Measurements from ENCODE around the gene UPP1. TPM values are rescaled to one million over a fixed set of nuclear protein-coding genes. Genes with fewer than 3 reads are reported as not detected.

The UPP1 gene
- total and polyA plus RNA-seq, 2 donors (not counting 1 experiment from before 2014, with no cell fraction given) = 5.8 to 8.0 TPM

DNA sequence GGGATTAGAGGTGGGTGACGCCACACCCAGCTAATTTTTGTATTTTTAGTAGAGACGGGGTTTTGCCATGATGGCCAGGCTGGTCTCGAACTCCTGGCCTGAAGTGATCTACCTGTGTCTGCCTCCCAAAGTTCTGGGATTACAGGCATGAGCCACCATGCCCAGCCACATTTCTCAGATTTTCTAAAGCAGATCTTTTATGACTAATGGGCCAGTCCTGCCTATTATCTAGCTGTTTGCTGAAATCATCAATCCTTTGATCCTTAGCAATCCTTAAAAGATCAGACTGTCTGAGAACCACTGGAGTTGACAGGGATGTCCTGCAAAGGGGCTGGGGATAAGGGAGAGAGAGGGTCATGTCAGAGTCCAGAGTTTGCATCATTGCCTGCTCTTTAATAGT is 61.0 kb downstream of the UPP1 start:
- DNase-seq (no peak), ATAC-seq (ENCODE audit: low read depth) (no peak)
- Histone ChIP-seq H3K79me2 (ENCODE audit: control insufficient read depth, insufficient read depth, low read length) (no peaks in the 10 kb centered on the region), H3K9ac (ENCODE audit: low read length) (no peak overlapping the region), H3K4me1 (ENCODE audit: control insufficient read depth in 2 of 2, insufficient read depth in 2 of 2, low read length in 2 of 2) (no peaks in the 10 kb centered on the region), H3K36me3 (replicated peaks in 1 of 2; ENCODE audit: control extremely low read depth in 1 of 2, control insufficient read depth in 1 of 2, extremely low read depth in 1 of 2, insufficient read depth in 2 of 2, low read length in 1 of 2) (no peaks in the 10 kb centered on the region), H3K9me3 (ENCODE audit: control extremely low read depth in 1 of 3, control insufficient read depth in 2 of 3, insufficient read depth in 1 of 3, low read length in 2 of 3) (peaks cover 0 to 5% (median 0%) of the 10 kb centered on the region in 3 donors), H4K20me1 (ENCODE audit: control insufficient read depth, insufficient read depth, low read length, poor library complexity, severe bottlenecking) (no peaks in the 10 kb centered on the region), H3K4me2 (replicated peaks; ENCODE audit: low read depth, low read length, poor library complexity, severe bottlenecking) (no peak overlapping the region), H3K4me3 (ENCODE audit: control extremely low read depth in 1 of 5, extremely low read depth in 1 of 5, insufficient read depth in 1 of 5, low read depth in 2 of 5, low read length in 4 of 5) (no peak overlapping the region), H3K27me3 (replicated peaks in 1 of 4; ENCODE audit: control extremely low read depth in 1 of 4, control insufficient read depth in 3 of 4, insufficient read depth in 4 of 4, low read length in 3 of 4) (peaks cover 0 to under 1% (median 0%) of the 10 kb centered on the region in 4 experiments), H2AFZ (ENCODE audit: insufficient read depth, low read depth, low read length, poor library complexity, severe bottlenecking) (no peak overlapping the region), H3K27ac (ENCODE audit: low read length in 2 of 2) (no peak overlapping the region)
- intact Hi-C loops (cut with micrococcal nuclease) = no loop called here
- POLR2A ChIA-PET = no interaction called here
- Mint-ChIP-seq H3K27ac (no peak overlapping the region), H3K4me3 (no peak overlapping the region), H3K4me1 (no peaks in the 10 kb centered on the region), H3K27me3 (peaks cover 30% of the 10 kb centered on the region), H3K9me3 (ENCODE audit: insufficient read depth) (no peaks in the 10 kb centered on the region)
- CTCF ChIA-PET = no interaction called here
- WGBS (ENCODE audit: insufficient coverage) = 100% methylated on average over 3 of the region's 3 CpGs
- TF ChIP-seq, protein P1, sequence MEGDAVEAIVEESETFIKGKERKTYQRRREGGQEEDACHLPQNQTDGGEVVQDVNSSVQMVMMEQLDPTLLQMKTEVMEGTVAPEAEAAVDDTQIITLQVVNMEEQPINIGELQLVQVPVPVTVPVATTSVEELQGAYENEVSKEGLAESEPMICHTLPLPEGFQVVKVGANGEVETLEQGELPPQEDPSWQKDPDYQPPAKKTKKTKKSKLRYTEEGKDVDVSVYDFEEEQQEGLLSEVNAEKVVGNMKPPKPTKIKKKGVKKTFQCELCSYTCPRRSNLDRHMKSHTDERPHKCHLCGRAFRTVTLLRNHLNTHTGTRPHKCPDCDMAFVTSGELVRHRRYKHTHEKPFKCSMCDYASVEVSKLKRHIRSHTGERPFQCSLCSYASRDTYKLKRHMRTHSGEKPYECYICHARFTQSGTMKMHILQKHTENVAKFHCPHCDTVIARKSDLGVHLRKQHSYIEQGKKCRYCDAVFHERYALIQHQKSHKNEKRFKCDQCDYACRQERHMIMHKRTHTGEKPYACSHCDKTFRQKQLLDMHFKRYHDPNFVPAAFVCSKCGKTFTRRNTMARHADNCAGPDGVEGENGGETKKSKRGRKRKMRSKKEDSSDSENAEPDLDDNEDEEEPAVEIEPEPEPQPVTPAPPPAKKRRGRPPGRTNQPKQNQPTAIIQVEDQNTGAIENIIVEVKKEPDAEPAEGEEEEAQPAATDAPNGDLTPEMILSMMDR (IDR thresholded peaks at IDR 0.05) = no peak
- no peak for TF ChIP-seq EZH2 (IDR thresholded peaks at IDR 0.05; ENCODE audit: borderline replicate concordance, insufficient read depth, low read depth, low read length, poor library complexity, severe bottlenecking)

DNA sequence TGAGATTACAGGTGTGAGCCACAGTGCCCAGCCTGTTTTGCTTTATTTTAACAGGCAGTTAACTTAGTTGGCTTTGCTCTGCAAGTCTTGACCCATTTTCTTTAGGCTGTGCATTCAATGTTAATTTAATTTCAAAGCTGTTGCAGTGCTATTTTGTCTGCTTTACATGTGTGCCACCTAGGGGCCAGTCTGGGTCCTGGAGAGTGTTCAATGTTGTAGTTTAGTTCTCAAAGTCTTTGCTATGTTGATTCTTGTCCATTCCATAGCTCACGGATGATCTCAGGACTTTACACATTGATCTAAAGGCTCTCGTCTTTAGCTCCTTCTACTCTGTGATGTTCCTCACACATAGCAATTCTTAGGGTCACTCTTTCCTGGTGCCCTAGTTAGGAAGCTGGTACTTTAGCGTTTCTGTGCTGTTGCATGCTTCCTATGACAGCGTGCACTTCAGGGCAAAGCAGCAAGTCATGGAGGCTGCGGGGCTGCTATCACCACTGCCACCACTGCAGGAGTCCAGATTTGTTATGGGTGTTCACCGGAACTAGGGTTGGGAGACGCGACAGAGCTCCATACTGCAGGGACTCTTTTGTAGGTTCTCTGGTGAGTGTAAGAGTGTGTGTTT is 65.8 kb downstream of the UPP1 start:
- Mint-ChIP-seq H3K27me3 (peaks cover 33% of the 10 kb centered on the region), H3K4me1 (no peaks in the 10 kb centered on the region), H3K9me3 (ENCODE audit: insufficient read depth) (no peaks in the 10 kb centered on the region), H3K4me3 (no peak overlapping the region), H3K27ac (no peak overlapping the region)
- no peak overlapping the region for H3K4me3 ChIP-seq (ENCODE audit: control extremely low read depth in 1 of 5, extremely low read depth in 1 of 5, insufficient read depth in 1 of 5, low read depth in 2 of 5, low read length in 4 of 5)
- H3K27me3 ChIP-seq (replicated peaks in 1 of 4; ENCODE audit: control extremely low read depth in 1 of 4, control insufficient read depth in 3 of 4, insufficient read depth in 4 of 4, low read length in 3 of 4) = peaks cover 0 to 3% (median 1%) of the 10 kb centered on the region in 4 experiments
- no peaks in the 10 kb centered on the region for H4K20me1 ChIP-seq (ENCODE audit: control insufficient read depth, insufficient read depth, low read length, poor library complexity, severe bottlenecking)
- peaks cover 0 to 5% (median 0%) of the 10 kb centered on the region in 3 donors for H3K9me3 ChIP-seq (ENCODE audit: control extremely low read depth in 1 of 3, control insufficient read depth in 2 of 3, insufficient read depth in 1 of 3, low read length in 2 of 3)
- ChIA-PET POLR2A (no interaction called here), CTCF (interaction anchor here (0.9 to 1.1 kb wide), 3 partner anchors 163 to 211 kb away, joined by 3 to 4 read pairs (median 3); no protein-coding TSS in a partner anchor)
- no peaks in the 10 kb centered on the region for H3K4me1 ChIP-seq (ENCODE audit: control insufficient read depth in 2 of 2, insufficient read depth in 2 of 2, low read length in 2 of 2)
- no peak overlapping the region for H3K4me2 ChIP-seq (replicated peaks; ENCODE audit: low read depth, low read length, poor library complexity, severe bottlenecking)
- H2AFZ ChIP-seq (ENCODE audit: insufficient read depth, low read depth, low read length, poor library complexity, severe bottlenecking) = no peak overlapping the region
- H3K36me3 ChIP-seq (replicated peaks in 1 of 2; ENCODE audit: control extremely low read depth in 1 of 2, control insufficient read depth in 1 of 2, extremely low read depth in 1 of 2, insufficient read depth in 2 of 2, low read length in 1 of 2) = no peaks in the 10 kb centered on the region
- TF ChIP-seq, protein P1 (IDR thresholded peaks at IDR 0.05) = no peak
- TF ChIP-seq EZH2 (IDR thresholded peaks at IDR 0.05; ENCODE audit: borderline replicate concordance, insufficient read depth, low read depth, low read length, poor library complexity, severe bottlenecking) = no peak
- no peak overlapping the region for H3K27ac ChIP-seq (ENCODE audit: low read length in 2 of 2)
- ATAC-seq (ENCODE audit: low read depth) (no peak), DNase-seq (no peak)
- no peaks in the 10 kb centered on the region for H3K79me2 ChIP-seq (ENCODE audit: control insufficient read depth, insufficient read depth, low read length)
- 100% methylated on average over 5 of the region's 8 CpGs for WGBS (ENCODE audit: insufficient coverage)
- H3K9ac ChIP-seq (ENCODE audit: low read length) = no peak overlapping the region
- intact Hi-C loops (cut with micrococcal nuclease) = no loop called here

Measured in B cell (primary cell).